ENCODE measurements around the gene ART5.
"Not testable (repeated sequence)": the region's sequence is repeated elsewhere in the genome, so short reads cannot be mapped to it uniquely, and the experiment has no call there.

- TF ChIP-seq, protein P1, sequence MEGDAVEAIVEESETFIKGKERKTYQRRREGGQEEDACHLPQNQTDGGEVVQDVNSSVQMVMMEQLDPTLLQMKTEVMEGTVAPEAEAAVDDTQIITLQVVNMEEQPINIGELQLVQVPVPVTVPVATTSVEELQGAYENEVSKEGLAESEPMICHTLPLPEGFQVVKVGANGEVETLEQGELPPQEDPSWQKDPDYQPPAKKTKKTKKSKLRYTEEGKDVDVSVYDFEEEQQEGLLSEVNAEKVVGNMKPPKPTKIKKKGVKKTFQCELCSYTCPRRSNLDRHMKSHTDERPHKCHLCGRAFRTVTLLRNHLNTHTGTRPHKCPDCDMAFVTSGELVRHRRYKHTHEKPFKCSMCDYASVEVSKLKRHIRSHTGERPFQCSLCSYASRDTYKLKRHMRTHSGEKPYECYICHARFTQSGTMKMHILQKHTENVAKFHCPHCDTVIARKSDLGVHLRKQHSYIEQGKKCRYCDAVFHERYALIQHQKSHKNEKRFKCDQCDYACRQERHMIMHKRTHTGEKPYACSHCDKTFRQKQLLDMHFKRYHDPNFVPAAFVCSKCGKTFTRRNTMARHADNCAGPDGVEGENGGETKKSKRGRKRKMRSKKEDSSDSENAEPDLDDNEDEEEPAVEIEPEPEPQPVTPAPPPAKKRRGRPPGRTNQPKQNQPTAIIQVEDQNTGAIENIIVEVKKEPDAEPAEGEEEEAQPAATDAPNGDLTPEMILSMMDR (IDR thresholded peaks at IDR 0.05), result not testable (repeated sequence)
- TF ChIP-seq POLR2A, POLR2AphosphoS5 (IDR thresholded peaks at IDR 0.05): not testable (repeated sequence)
These were observed 41.6 kb downstream of the ART5 start for GRCh38 chr11:3600201-3600600.

All from sigmoid colon (tissue), 4 donors.